ENCODE results near the gene ATP1B4.

- TF ChIP-seq POLR2A (IDR thresholded peaks at IDR 0.05) (no peak), CTCF (IDR thresholded peaks at IDR 0.05) (no peak)
Observed at GRCh38 chrX:120408168-120408567, 46.3 kb downstream of the ATP1B4 start.
